Measurements from ENCODE around the gene IL21. TPM values are rescaled to one million over a fixed set of nuclear protein-coding genes. Genes with fewer than 3 reads are reported as not detected.

Gene IL21
- total RNA-seq, 1 experiment from 2014 or later, result not detected

- no peak for ATAC-seq
- TF ChIP-seq REST (IDR thresholded peaks at IDR 0.05; ENCODE audit: insufficient read depth in 1 of 2, low read depth in 2 of 2, low read length in 1 of 2) (no peak), SIN3A (IDR thresholded peaks at IDR 0.05; ENCODE audit: borderline replicate concordance, insufficient read depth, low read depth, low read length) (no peak), CTCF (IDR thresholded peaks at IDR 0.05) (no peak), POLR2AphosphoS5 (IDR thresholded peaks at IDR 0.05; ENCODE audit: low read depth, low read length) (no peak), TCF7L2 (IDR thresholded peaks at IDR 0.05; ENCODE audit: low read depth, low read length) (no peak)
Observed at GRCh38 chr4:122603156-122603574, 17.7 kb downstream of the IL21 start.

GRCh38 chr4:122602277-122603142 lies 18.4 kb downstream of the IL21 start:
- CTCF ChIA-PET, result interaction anchor here (0.9 kb wide), 1 partner anchor 36 kb away, joined by 3 read pairs; no protein-coding TSS in a partner anchor

More at GRCh38 chr4:122603156-122603574, 17.7 kb downstream of the IL21 start:
- Histone ChIP-seq H3K9me3 (ENCODE audit: control insufficient read depth, insufficient read depth, low read depth, low read length) (no peaks in the 10 kb centered on the region), H3K4me1 (ENCODE audit: control insufficient read depth, insufficient read depth, low read length) (no peaks in the 10 kb centered on the region), H3K4me3 (ENCODE audit: low read depth in 2 of 2, low read length in 2 of 2) (no peak overlapping the region), H3K36me3 (ENCODE audit: control insufficient read depth, insufficient read depth, low read length) (no peaks in the 10 kb centered on the region), H3K27me3 (ENCODE audit: control insufficient read depth, insufficient read depth, low read length) (no peaks in the 10 kb centered on the region), H3K27ac (ENCODE audit: low read length) (no peak overlapping the region)
- ChIA-PET CTCF (no interaction called here), POLR2A (no interaction called here)
- intact Hi-C loops (cut with micrococcal nuclease; ENCODE audit: unreplicated experiment), result loop anchor here (5.0 kb wide), 1 partner anchor 114 kb away; no protein-coding TSS in a partner anchor
- DNase-seq (ENCODE audit: low read depth, low spot score), result no peak
- no TSS peak for BruUV-seq (replicated peaks)
- in situ Hi-C loops (cut with HindIII; ENCODE audit: low pct_unique_long_range_greater_than_20kb, low sequenced_read_pairs), result no loop called here

More at GRCh38 chr4:122602277-122603142, 18.4 kb downstream of the IL21 start:
- in situ Hi-C loops (cut with HindIII; ENCODE audit: low pct_unique_long_range_greater_than_20kb, low sequenced_read_pairs) (no loop called here), intact Hi-C loops (cut with micrococcal nuclease; ENCODE audit: unreplicated experiment) (loop anchor here (5.0 kb wide), 1 partner anchor 115 kb away; no protein-coding TSS in a partner anchor)
- Histone ChIP-seq H3K9me3 (ENCODE audit: control insufficient read depth, insufficient read depth, low read depth, low read length) (no peaks in the 10 kb centered on the region), H3K36me3 (ENCODE audit: control insufficient read depth, insufficient read depth, low read length) (no peaks in the 10 kb centered on the region), H3K4me3 (ENCODE audit: low read depth in 2 of 2, low read length in 2 of 2) (peak overlapping the region in 1 of 2 experiments; percentile 23; a peak in 1 of 4 replicates), H3K27ac (ENCODE audit: low read length) (no peak overlapping the region), H3K27me3 (ENCODE audit: control insufficient read depth, insufficient read depth, low read length) (no peaks in the 10 kb centered on the region), H3K4me1 (ENCODE audit: control insufficient read depth, insufficient read depth, low read length) (no peaks in the 10 kb centered on the region)
- no TSS peak for BruUV-seq (replicated peaks)
- peak; percentile 85 for ATAC-seq
- no peak for DNase-seq (ENCODE audit: low read depth, low spot score)
- TF ChIP-seq REST (IDR thresholded peaks at IDR 0.05; ENCODE audit: insufficient read depth in 1 of 2, low read depth in 2 of 2, low read length in 1 of 2), result no peak
- no peak for TF ChIP-seq TCF7L2 (IDR thresholded peaks at IDR 0.05; ENCODE audit: low read depth, low read length)
- TF ChIP-seq CTCF (IDR thresholded peaks at IDR 0.05), result peak; percentile 46; the same call in 1 of the 2 replicates
- no peak for TF ChIP-seq POLR2AphosphoS5 (IDR thresholded peaks at IDR 0.05; ENCODE audit: low read depth, low read length)
- POLR2A ChIA-PET, result no interaction called here
